Osteoblast (primary cell): ENCODE results near the gene ARID3C. TPM values are rescaled to one million over a fixed set of nuclear protein-coding genes. Genes with fewer than 3 reads are reported as not detected.
A peak's percentile ranks its signal among the peaks of the same experiment; 100 is the strongest.

Experiments used
- DNase-seq: peaks from one replicate; pipeline ENCODE4 v3.0.0; 2011; ENCODE audit warnings: low spot score, mixed read lengths; ENCODE audit not compliant: insufficient read length; ENCODE audit errors: missing footprints
- H2AFZ ChIP-seq: 2 replicates; pipeline ENCODE4 v1.6.0; 2011; ENCODE audit warnings: mild to moderate bottlenecking, low read length
- H3K27ac ChIP-seq: 2 replicates; pipeline ENCODE4 v1.5.1; 2011; ENCODE audit warnings: mild to moderate bottlenecking, low read depth, low read length, moderate library complexity
- H3K27me3 ChIP-seq: 2 replicates; pipeline ENCODE4 v1.6.0; 2012; ENCODE audit warnings: mild to moderate bottlenecking, control low read depth, inconsistent platforms, low read length, moderate library complexity; ENCODE audit not compliant: insufficient read depth
- H3K36me3 ChIP-seq: 2 replicates; pipeline ENCODE4 v1.5.1; 2011; ENCODE audit warnings: mild to moderate bottlenecking, low read length, control low read depth, moderate library complexity; ENCODE audit not compliant: insufficient read depth
- H3K4me1 ChIP-seq: 2 replicates; pipeline ENCODE4 v1.5.1; 2011; ENCODE audit warnings: mild to moderate bottlenecking, low read length, control low read depth, moderate library complexity; ENCODE audit not compliant: insufficient read depth
- H3K4me2 ChIP-seq: 2 replicates; pipeline ENCODE4 v1.6.0; 2011; ENCODE audit warnings: mild to moderate bottlenecking, low read length; ENCODE audit not compliant: insufficient read depth
- H3K4me3 ChIP-seq: fragments of 200-600 bp; sonication (generic); 3 replicates; pipeline ENCODE4 v1.5.1; 2012; ENCODE audit warnings: mild to moderate bottlenecking, low read length, inconsistent platforms; ENCODE audit not compliant: insufficient read depth
- H3K79me2 ChIP-seq: 2 replicates; pipeline ENCODE4 v1.6.0; 2012; ENCODE audit warnings: mild to moderate bottlenecking, low read length, control low read depth, inconsistent platforms; ENCODE audit not compliant: insufficient read depth
- H3K9me3 ChIP-seq: 2 replicates; pipeline ENCODE4 v1.5.1; 2011; ENCODE audit warnings: low read depth, low read length, control low read depth
- H4K20me1 ChIP-seq: 2 replicates; pipeline ENCODE4 v1.6.0; 2012; ENCODE audit warnings: mild to moderate bottlenecking, low read length, control low read depth; ENCODE audit not compliant: insufficient read depth
- CTCF ChIP-seq: IDR thresholded peaks from 2 replicates; pipeline ENCODE4 v1.5.1; 2011; ENCODE audit warnings: mild to moderate bottlenecking, low read depth, low read length, moderate library complexity; ENCODE audit errors: extremely low read depth
- total RNA-seq: library from RNA; depleted of rRNA; stranded (reverse); fragments of >200 nt; gene quantifications from 2 replicates; pipeline ENCODE4 v1.2.3, GENCODE V29; 2012

ARID3C gene
- total RNA-seq, 1 donor = under 0.01 TPM

GRCh38 chr9:34592895-34593601, 35.8 kb downstream of the ARID3C start:
- DNase-seq = peak; percentile 84
- no peak overlapping the region for H3K27ac ChIP-seq
- no peak overlapping the region for H3K4me2 ChIP-seq
- peaks cover 68% of the 10 kb centered on the region for H3K27me3 ChIP-seq
- H3K9me3 ChIP-seq = no peaks in the 10 kb centered on the region
- no peak overlapping the region for H3K4me3 ChIP-seq
- peaks cover 5% of the 10 kb centered on the region for H4K20me1 ChIP-seq
- H2AFZ ChIP-seq = no peak overlapping the region
- TF ChIP-seq CTCF = no peak
- H3K4me1 ChIP-seq = no peaks in the 10 kb centered on the region
- H3K36me3 ChIP-seq = no peaks in the 10 kb centered on the region
- H3K79me2 ChIP-seq = no peaks in the 10 kb centered on the region

- no peaks in the 10 kb centered on the region for H3K4me1 ChIP-seq
- H3K79me2 ChIP-seq = no peaks in the 10 kb centered on the region
- no peak overlapping the region for H3K27ac ChIP-seq
- H2AFZ ChIP-seq = no peak overlapping the region
- H3K4me3 ChIP-seq = no peak overlapping the region
- peaks cover 74% of the 10 kb centered on the region for H3K27me3 ChIP-seq
- no peak for TF ChIP-seq CTCF
- H4K20me1 ChIP-seq = peaks cover 5% of the 10 kb centered on the region
- no peaks in the 10 kb centered on the region for H3K36me3 ChIP-seq
- no peaks in the 10 kb centered on the region for H3K9me3 ChIP-seq
- DNase-seq = peak; percentile 88
- H3K4me2 ChIP-seq = no peak overlapping the region
These were observed 36.7 kb downstream of the ARID3C start for GRCh38 chr9:34591917-34592866.

- peak; percentile 99 for DNase-seq
- Histone ChIP-seq H3K36me3 (no peaks in the 10 kb centered on the region), H3K79me2 (no peaks in the 10 kb centered on the region), H3K4me3 (peak overlapping the region; percentile 40), H2AFZ (peak overlapping the region; percentile 35), H3K4me2 (peak overlapping the region; percentile 48), H3K27me3 (peaks cover 79% of the 10 kb centered on the region), H4K20me1 (peaks cover 5% of the 10 kb centered on the region), H3K9me3 (no peaks in the 10 kb centered on the region), H3K4me1 (no peaks in the 10 kb centered on the region), H3K27ac (no peak overlapping the region)
- TF ChIP-seq CTCF = peak; percentile 74
These were observed 37.5 kb downstream of the ARID3C start for GRCh38 chr9:34591248-34591916.
